WTC11 (cell line): ENCODE data around the gene CCDC87. TPM values are rescaled to one million over a fixed set of nuclear protein-coding genes. Genes with fewer than 3 reads are reported as not detected.

Source experiments
- ATAC-seq: fragments of 200-7000 bp; cut with Tn5 transposase; 2 replicates; pipeline ENCODE4 v1.10.0; 2021; ENCODE audit warnings: mild to moderate bottlenecking, moderate library complexity
- CTCF ChIA-PET: fragments of 300-600 bp; sonication (Branson Sonifier 250); formaldehyde crosslinking; loops from one replicate; lab custom pipeline; 2021; ENCODE audit warnings: antibody characterized with exemption; lab: Charles Lee
- POLR2A ChIA-PET: fragments of 350-600 bp; sonication (Branson Sonifier 250); formaldehyde crosslinking; loops from one replicate; lab custom pipeline; 2021; ENCODE audit warnings: antibody characterized with exemption; lab: Charles Lee
- DNase-seq: peaks from one replicate; pipeline ENCODE4 v3.0.0; 2021; ENCODE audit warnings: low spot score
- H3K27ac Mint-ChIP-seq: 2 replicates; pipeline ENCODE4 v1.8.0; 2021; ENCODE audit warnings: mixed read lengths
- H3K27me3 Mint-ChIP-seq: 2 replicates; pipeline ENCODE4 v1.8.0; 2021; ENCODE audit warnings: low read depth, mild to moderate bottlenecking, moderate library complexity, mixed read lengths
- H3K36me3 Mint-ChIP-seq: 2 replicates; pipeline ENCODE4 v1.8.0; 2021; ENCODE audit warnings: mixed read lengths
- H3K4me1 Mint-ChIP-seq: 2 replicates; pipeline ENCODE4 v1.8.0; 2022; ENCODE audit warnings: mixed read lengths
- H3K4me3 Mint-ChIP-seq: 2 replicates; pipeline ENCODE4 v1.8.0; 2021; ENCODE audit warnings: mild to moderate bottlenecking, moderate library complexity, mixed read lengths
- H3K9me3 Mint-ChIP-seq: 2 replicates; pipeline ENCODE4 v1.8.0; 2021; ENCODE audit warnings: mixed read lengths
- ARID4B ChIP-seq: sonication (generic); formaldehyde crosslinking; IDR thresholded peaks from 2 replicates; pipeline ENCODE4 v1.8.0; 2023; ENCODE audit warnings: missing genetic modification reagents, mild to moderate bottlenecking, borderline replicate concordance
- ATF1 ChIP-seq: sonication (generic); formaldehyde crosslinking; IDR thresholded peaks from 2 replicates; pipeline ENCODE4 v1.8.1; 2023; ENCODE audit warnings: mild to moderate bottlenecking, moderate library complexity, missing genetic modification reagents
- ATF6 ChIP-seq: sonication (generic); formaldehyde crosslinking; IDR thresholded peaks from 2 replicates; pipeline ENCODE4 v1.8.1; 2023; ENCODE audit warnings: mild to moderate bottlenecking, missing genetic modification reagents
- CDX4 ChIP-seq: fragments of 250-450 bp; sonication (Bioruptor Pico); IDR thresholded peaks from 2 replicates; pipeline ENCODE4 v1.9.0; 2021; ENCODE audit warnings: moderate library complexity, mild to moderate bottlenecking, inconsistent platforms, borderline replicate concordance
- ESRRA ChIP-seq: sonication (generic); formaldehyde crosslinking; IDR thresholded peaks from 2 replicates; pipeline ENCODE4 v1.8.1; 2022; ENCODE audit warnings: mild to moderate bottlenecking, missing genetic modification reagents, borderline replicate concordance
- FOXJ3 ChIP-seq: sonication (generic); formaldehyde crosslinking; IDR thresholded peaks from 2 replicates; pipeline ENCODE4 v1.9.0; 2021; ENCODE audit warnings: missing genetic modification reagents, mild to moderate bottlenecking, borderline replicate concordance
- FOXK1 ChIP-seq: sonication (generic); formaldehyde crosslinking; IDR thresholded peaks from 2 replicates; pipeline ENCODE4 v1.8.0; 2022; ENCODE audit warnings: mild to moderate bottlenecking, moderate library complexity, missing genetic modification reagents
- NFYB ChIP-seq: sonication (generic); formaldehyde crosslinking; conservative IDR thresholded peaks from 2 replicates; pipeline ENCODE4 v1.8.0; 2022; ENCODE audit warnings: low read depth, missing genetic modification reagents
- NR1H2 ChIP-seq: sonication (generic); formaldehyde crosslinking; IDR thresholded peaks from 2 replicates; pipeline ENCODE4 v1.9.0; 2021; ENCODE audit warnings: mild to moderate bottlenecking, moderate library complexity, missing genetic modification reagents
- NR3C1 ChIP-seq: sonication (generic); formaldehyde crosslinking; conservative IDR thresholded peaks from 2 replicates; pipeline ENCODE4 v1.8.1; 2023; ENCODE audit warnings: low read depth, mild to moderate bottlenecking, missing genetic modification reagents
- OVOL2 ChIP-seq: fragments of 250-450 bp; sonication (Bioruptor Pico); IDR thresholded peaks from 2 replicates; pipeline ENCODE4 v1.9.0; 2021; ENCODE audit warnings: mild to moderate bottlenecking, borderline replicate concordance
- RELA ChIP-seq: sonication (generic); formaldehyde crosslinking; IDR thresholded peaks from 2 replicates; pipeline ENCODE4 v1.8.1; 2022; ENCODE audit warnings: missing genetic modification reagents, mild to moderate bottlenecking, borderline replicate concordance
- SOX15 ChIP-seq: fragments of 250-450 bp; sonication (Bioruptor Pico); IDR thresholded peaks from 2 replicates; pipeline ENCODE4 v1.9.0; 2021; ENCODE audit warnings: mild to moderate bottlenecking
- ZBTB21 ChIP-seq: sonication (generic); formaldehyde crosslinking; IDR thresholded peaks from 2 replicates; pipeline ENCODE4 v1.8.1; 2023; ENCODE audit warnings: mild to moderate bottlenecking, missing genetic modification reagents, borderline replicate concordance
- ZBTB43 ChIP-seq: sonication (generic); formaldehyde crosslinking; IDR thresholded peaks from 2 replicates; pipeline ENCODE4 v1.8.1; 2023; ENCODE audit warnings: mild to moderate bottlenecking, missing genetic modification reagents
- ZNF219 ChIP-seq: sonication (generic); formaldehyde crosslinking; IDR thresholded peaks from 2 replicates; pipeline ENCODE4 v1.8.0; 2023; ENCODE audit warnings: missing genetic modification reagents, mild to moderate bottlenecking, borderline replicate concordance
- ZNF396 ChIP-seq: fragments of 250-450 bp; sonication (Bioruptor Pico); IDR thresholded peaks from 2 replicates; pipeline ENCODE4 v1.8.0; 2021; ENCODE audit warnings: mild to moderate bottlenecking, moderate library complexity, borderline replicate concordance
- ZNF423 ChIP-seq: fragments of 250-450 bp; sonication (Bioruptor Pico); IDR thresholded peaks from 2 replicates; pipeline ENCODE4 v2.1.2; 2022; ENCODE audit warnings: mild to moderate bottlenecking, moderate library complexity
- total RNA-seq: library from RNA; stranded (reverse); gene quantifications from 3 replicates; pipeline ENCODE4 v1.2.3, GENCODE V29; 2021
- TF ChIP-seq, protein P1 (sequence below): sonication (generic); formaldehyde crosslinking; IDR thresholded peaks from 2 replicates; pipeline ENCODE4 v1.8.1; 2022; ENCODE audit warnings: low read depth, missing genetic modification reagents, borderline replicate concordance
- TF ChIP-seq, protein P2 (sequence below): sonication (generic); formaldehyde crosslinking; IDR thresholded peaks from 2 replicates; pipeline ENCODE4 v1.8.1; 2022; ENCODE audit warnings: missing genetic modification reagents, borderline replicate concordance
- TF ChIP-seq, protein P3 (sequence below): sonication (generic); formaldehyde crosslinking; IDR thresholded peaks from 2 replicates; pipeline ENCODE4 v1.8.0; 2022; ENCODE audit warnings: mild to moderate bottlenecking, missing genetic modification reagents
- TF ChIP-seq, protein P4 (sequence below): sonication (generic); formaldehyde crosslinking; IDR thresholded peaks from 2 replicates; pipeline ENCODE4 v1.8.0; 2023; ENCODE audit warnings: mild to moderate bottlenecking, missing genetic modification reagents

The CCDC87 gene
- total RNA-seq, 1 experiment from 2014 or later: 0.85 TPM

DNA sequence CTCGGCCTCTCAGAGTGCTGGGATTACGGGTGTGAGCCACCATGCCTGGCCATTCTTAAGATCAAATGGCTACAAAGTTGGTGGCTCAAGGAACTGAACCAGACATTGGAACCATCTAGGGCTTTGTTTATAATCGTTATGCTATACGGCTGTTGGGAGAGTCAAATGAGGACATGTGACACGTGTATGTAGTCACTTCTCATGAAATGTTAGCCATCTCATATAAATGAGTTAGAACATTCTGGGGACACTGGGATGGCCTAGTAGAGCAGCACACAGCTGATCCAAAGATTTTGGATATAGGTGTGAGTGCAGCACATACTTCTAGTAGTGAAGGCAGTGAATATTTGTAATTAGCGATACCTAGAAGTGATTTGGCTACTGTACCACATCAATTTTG lies 39.0 kb upstream of the CCDC87 start (continued):
- no peak for TF ChIP-seq ARID4B (CRISPR knock-in tag)
- no peak for TF ChIP-seq NR1H2
- TF ChIP-seq NFYB: no peak
- no peak for TF ChIP-seq FOXK1 (CRISPR knock-in tag)
- TF ChIP-seq ZNF423: no peak
- no peak for TF ChIP-seq ZNF219
- no peak for TF ChIP-seq CDX4 (CRISPR knock-in tag)
- TF ChIP-seq, protein P1, sequence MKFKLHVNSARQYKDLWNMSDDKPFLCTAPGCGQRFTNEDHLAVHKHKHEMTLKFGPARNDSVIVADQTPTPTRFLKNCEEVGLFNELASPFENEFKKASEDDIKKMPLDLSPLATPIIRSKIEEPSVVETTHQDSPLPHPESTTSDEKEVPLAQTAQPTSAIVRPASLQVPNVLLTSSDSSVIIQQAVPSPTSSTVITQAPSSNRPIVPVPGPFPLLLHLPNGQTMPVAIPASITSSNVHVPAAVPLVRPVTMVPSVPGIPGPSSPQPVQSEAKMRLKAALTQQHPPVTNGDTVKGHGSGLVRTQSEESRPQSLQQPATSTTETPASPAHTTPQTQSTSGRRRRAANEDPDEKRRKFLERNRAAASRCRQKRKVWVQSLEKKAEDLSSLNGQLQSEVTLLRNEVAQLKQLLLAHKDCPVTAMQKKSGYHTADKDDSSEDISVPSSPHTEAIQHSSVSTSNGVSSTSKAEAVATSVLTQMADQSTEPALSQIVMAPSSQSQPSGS (CRISPR knock-in tag): no peak
- no peak for TF ChIP-seq NR3C1 (CRISPR knock-in tag)
- TF ChIP-seq ZBTB43 (CRISPR knock-in tag): no peak
- no peak for TF ChIP-seq ATF6 (CRISPR knock-in tag)
- TF ChIP-seq, protein P2, sequence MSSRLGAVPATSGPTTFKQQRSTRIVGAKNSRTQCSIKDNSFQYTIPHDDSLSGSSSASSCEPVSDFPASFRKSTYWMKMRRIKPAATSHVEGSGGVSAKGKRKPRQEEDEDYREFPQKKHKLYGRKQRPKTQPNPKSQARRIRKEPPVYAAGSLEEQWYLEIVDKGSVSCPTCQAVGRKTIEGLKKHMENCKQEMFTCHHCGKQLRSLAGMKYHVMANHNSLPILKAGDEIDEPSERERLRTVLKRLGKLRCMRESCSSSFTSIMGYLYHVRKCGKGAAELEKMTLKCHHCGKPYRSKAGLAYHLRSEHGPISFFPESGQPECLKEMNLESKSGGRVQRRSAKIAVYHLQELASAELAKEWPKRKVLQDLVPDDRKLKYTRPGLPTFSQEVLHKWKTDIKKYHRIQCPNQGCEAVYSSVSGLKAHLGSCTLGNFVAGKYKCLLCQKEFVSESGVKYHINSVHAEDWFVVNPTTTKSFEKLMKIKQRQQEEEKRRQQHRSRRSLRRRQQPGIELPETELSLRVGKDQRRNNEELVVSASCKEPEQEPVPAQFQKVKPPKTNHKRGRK: no peak

DNA sequence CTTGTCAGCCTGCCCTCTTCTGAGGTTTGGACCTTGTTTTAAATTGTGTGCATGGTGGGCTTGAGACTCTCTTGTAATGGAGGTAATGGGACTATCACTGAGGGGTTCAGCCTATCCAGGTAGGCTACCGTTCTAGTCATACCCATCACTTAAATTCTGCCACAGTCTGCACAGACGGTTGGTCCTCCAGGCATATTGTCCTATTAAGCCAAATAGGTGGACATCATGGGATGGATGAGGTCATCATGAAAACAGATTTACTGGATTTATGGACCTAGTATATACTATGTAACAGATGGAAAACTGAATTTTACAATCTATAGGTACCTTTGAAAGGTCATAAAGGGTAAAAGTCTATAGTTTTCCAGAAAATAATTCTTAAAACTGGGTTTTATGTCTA lies 36.5 kb upstream of the CCDC87 start:
- H3K9me3 Mint-ChIP-seq: no peaks in the 10 kb centered on the region
- ChIA-PET POLR2A (interaction anchor here (2.1 kb wide), 1 partner anchor 9 kb away, joined by 12 read pairs; the partner anchor contains the start of gene RBM4), CTCF (no interaction called here)
- H3K27ac Mint-ChIP-seq: no peak overlapping the region
- ATAC-seq (no peak), DNase-seq (no peak)
- no peaks in the 10 kb centered on the region for H3K4me1 Mint-ChIP-seq
- peaks cover 74% of the 10 kb centered on the region for H3K36me3 Mint-ChIP-seq
- no peak overlapping the region for H3K4me3 Mint-ChIP-seq
- no peaks in the 10 kb centered on the region for H3K27me3 Mint-ChIP-seq
- TF ChIP-seq OVOL2 (CRISPR knock-in tag) (no peak), RELA (CRISPR knock-in tag) (no peak), ZBTB21 (CRISPR knock-in tag) (no peak), CDX4 (CRISPR knock-in tag) (no peak), ZNF396 (no peak), ATF1 (no peak), FOXJ3 (no peak), SOX15 (CRISPR knock-in tag) (no peak), ESRRA (CRISPR knock-in tag) (no peak)
- TF ChIP-seq, protein P3, sequence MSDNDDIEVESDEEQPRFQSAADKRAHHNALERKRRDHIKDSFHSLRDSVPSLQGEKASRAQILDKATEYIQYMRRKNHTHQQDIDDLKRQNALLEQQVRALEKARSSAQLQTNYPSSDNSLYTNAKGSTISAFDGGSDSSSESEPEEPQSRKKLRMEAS (CRISPR knock-in tag): no peak
- TF ChIP-seq, protein P4, sequence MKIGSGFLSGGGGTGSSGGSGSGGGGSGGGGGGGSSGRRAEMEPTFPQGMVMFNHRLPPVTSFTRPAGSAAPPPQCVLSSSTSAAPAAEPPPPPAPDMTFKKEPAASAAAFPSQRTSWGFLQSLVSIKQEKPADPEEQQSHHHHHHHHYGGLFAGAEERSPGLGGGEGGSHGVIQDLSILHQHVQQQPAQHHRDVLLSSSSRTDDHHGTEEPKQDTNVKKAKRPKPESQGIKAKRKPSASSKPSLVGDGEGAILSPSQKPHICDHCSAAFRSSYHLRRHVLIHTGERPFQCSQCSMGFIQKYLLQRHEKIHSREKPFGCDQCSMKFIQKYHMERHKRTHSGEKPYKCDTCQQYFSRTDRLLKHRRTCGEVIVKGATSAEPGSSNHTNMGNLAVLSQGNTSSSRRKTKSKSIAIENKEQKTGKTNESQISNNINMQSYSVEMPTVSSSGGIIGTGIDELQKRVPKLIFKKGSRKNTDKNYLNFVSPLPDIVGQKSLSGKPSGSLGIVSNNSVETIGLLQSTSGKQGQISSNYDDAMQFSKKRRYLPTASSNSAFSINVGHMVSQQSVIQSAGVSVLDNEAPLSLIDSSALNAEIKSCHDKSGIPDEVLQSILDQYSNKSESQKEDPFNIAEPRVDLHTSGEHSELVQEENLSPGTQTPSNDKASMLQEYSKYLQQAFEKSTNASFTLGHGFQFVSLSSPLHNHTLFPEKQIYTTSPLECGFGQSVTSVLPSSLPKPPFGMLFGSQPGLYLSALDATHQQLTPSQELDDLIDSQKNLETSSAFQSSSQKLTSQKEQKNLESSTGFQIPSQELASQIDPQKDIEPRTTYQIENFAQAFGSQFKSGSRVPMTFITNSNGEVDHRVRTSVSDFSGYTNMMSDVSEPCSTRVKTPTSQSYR (CRISPR knock-in tag): no peak
